ENCODE results near the gene AMPH.

GRCh38 chr7:38585572-38586354 lies 45.4 kb downstream of the AMPH start:
- no peak for TF ChIP-seq REST (IDR thresholded peaks at IDR 0.05; ENCODE audit: insufficient read depth in 1 of 2, low read depth in 2 of 2, low read length in 2 of 2)
- TF ChIP-seq TAF1 (IDR thresholded peaks at IDR 0.05; ENCODE audit: borderline replicate concordance, insufficient read depth, low read length): no peak
- TF ChIP-seq FOXP2 (optimal IDR thresholded peaks at IDR 0.05; ENCODE audit: borderline replicate concordance, extremely low read depth, extremely low read length, insufficient read depth): no peak
- no peak for TF ChIP-seq POLR2AphosphoS5 (IDR thresholded peaks at IDR 0.05; ENCODE audit: low read depth, low read length)
- no peak for TF ChIP-seq SIN3A (IDR thresholded peaks at IDR 0.05; ENCODE audit: borderline replicate concordance, insufficient read depth, low read length)

All from PFSK-1 (cell line).